Measurements from ENCODE around the gene NACC2.
"Not testable (repeated sequence)": the region's sequence is repeated elsewhere in the genome, so short reads cannot be mapped to it uniquely, and the experiment has no call there.

Gene NACC2

GRCh38 chr9:136047775-136048559, 47.1 kb downstream of the NACC2 start:
- peaks cover 23% of the 10 kb centered on the region for H3K4me1 ChIP-seq (ENCODE audit: control insufficient read depth, insufficient read depth, low read length, poor library complexity, severe bottlenecking)
- WGBS, 2 experiments (ENCODE audit: insufficient coverage in 2 of 2) = 81 to 84% methylated on average over 12 to 18 of the region's 21 CpGs

GRCh38 chr9:136047076-136047774, 47.9 kb downstream of the NACC2 start:
- no peak overlapping the region for H3K4me3 ChIP-seq (ENCODE audit: extremely low read depth, insufficient read depth, low read length, poor library complexity, severe bottlenecking)
- H3K9me3 ChIP-seq (ENCODE audit: control insufficient read depth, low read length) = no peaks in the 10 kb centered on the region
- H3K27ac ChIP-seq (ENCODE audit: low read depth, low read length, severe bottlenecking) = no peak overlapping the region
- H3K36me3 ChIP-seq (ENCODE audit: control insufficient read depth, insufficient read depth, low read length) = peaks cover 72% of the 10 kb centered on the region
- 95% methylated on average over 21 to 26 of the region's 31 CpGs for WGBS, 2 experiments (ENCODE audit: insufficient coverage in 2 of 2)
- peaks cover 15% of the 10 kb centered on the region for H3K4me1 ChIP-seq (ENCODE audit: control insufficient read depth, insufficient read depth, low read length, poor library complexity, severe bottlenecking)

More at GRCh38 chr9:136047775-136048559, 47.1 kb downstream of the NACC2 start:
- Histone ChIP-seq H3K9me3 (ENCODE audit: control insufficient read depth, low read length) (no peaks in the 10 kb centered on the region), H3K4me3 (ENCODE audit: extremely low read depth, insufficient read depth, low read length, poor library complexity, severe bottlenecking) (no peak overlapping the region), H3K27ac (ENCODE audit: low read depth, low read length, severe bottlenecking) (no peak overlapping the region), H3K36me3 (ENCODE audit: control insufficient read depth, insufficient read depth, low read length) (peaks cover 70% of the 10 kb centered on the region)

- no peak overlapping the region for H3K27ac ChIP-seq (ENCODE audit: low read depth, low read length, severe bottlenecking)
- H3K9me3 ChIP-seq (ENCODE audit: control insufficient read depth, low read length) = no peaks in the 10 kb centered on the region
- WGBS, 2 experiments (ENCODE audit: insufficient coverage in 2 of 2) = 83 to 100% methylated on average over 6 to 7 of the region's 18 CpGs
- H3K4me1 ChIP-seq (ENCODE audit: control insufficient read depth, insufficient read depth, low read length, poor library complexity, severe bottlenecking) = peaks cover 14% of the 10 kb centered on the region
- peaks cover 78% of the 10 kb centered on the region for H3K36me3 ChIP-seq (ENCODE audit: control insufficient read depth, insufficient read depth, low read length)
- no peak overlapping the region for H3K4me3 ChIP-seq (ENCODE audit: extremely low read depth, insufficient read depth, low read length, poor library complexity, severe bottlenecking)
Measured at GRCh38 chr9:136046554-136046920, 48.6 kb downstream of the NACC2 start.

- Histone ChIP-seq H3K27ac (ENCODE audit: low read depth, low read length, severe bottlenecking) (no peak overlapping the region), H3K4me1 (ENCODE audit: control insufficient read depth, insufficient read depth, low read length, poor library complexity, severe bottlenecking) (peaks cover 14% of the 10 kb centered on the region), H3K4me3 (ENCODE audit: extremely low read depth, insufficient read depth, low read length, poor library complexity, severe bottlenecking) (no peak overlapping the region), H3K9me3 (ENCODE audit: control insufficient read depth, low read length) (no peaks in the 10 kb centered on the region), H3K36me3 (ENCODE audit: control insufficient read depth, insufficient read depth, low read length) (peaks cover 84% of the 10 kb centered on the region)
- 96% methylated on average over 29 to 40 of the region's 44 CpGs for WGBS, 2 experiments (ENCODE audit: insufficient coverage in 2 of 2)
Measured at GRCh38 chr9:136045595-136046553, 49.2 kb downstream of the NACC2 start.

GRCh38 chr9:136044971-136045594, 50.0 kb downstream of the NACC2 start:
- H3K36me3 ChIP-seq (ENCODE audit: control insufficient read depth, insufficient read depth, low read length) = peaks cover 89% of the 10 kb centered on the region
- no peak overlapping the region for H3K27ac ChIP-seq (ENCODE audit: low read depth, low read length, severe bottlenecking)
- no peaks in the 10 kb centered on the region for H3K9me3 ChIP-seq (ENCODE audit: control insufficient read depth, low read length)
- 94 to 95% methylated on average over 11 to 15 of the region's 16 CpGs for WGBS, 2 experiments (ENCODE audit: insufficient coverage in 2 of 2)
- H3K4me1 ChIP-seq (ENCODE audit: control insufficient read depth, insufficient read depth, low read length, poor library complexity, severe bottlenecking) = peaks cover 14% of the 10 kb centered on the region
- H3K4me3 ChIP-seq (ENCODE audit: extremely low read depth, insufficient read depth, low read length, poor library complexity, severe bottlenecking) = no peak overlapping the region

GRCh38 chr9:136044207-136044970, 50.7 kb downstream of the NACC2 start:
- Histone ChIP-seq H3K4me3 (ENCODE audit: extremely low read depth, insufficient read depth, low read length, poor library complexity, severe bottlenecking) (no peak overlapping the region), H3K4me1 (ENCODE audit: control insufficient read depth, insufficient read depth, low read length, poor library complexity, severe bottlenecking) (peaks cover 12% of the 10 kb centered on the region), H3K36me3 (ENCODE audit: control insufficient read depth, insufficient read depth, low read length) (peaks cover 90% of the 10 kb centered on the region), H3K27ac (ENCODE audit: low read depth, low read length, severe bottlenecking) (no peak overlapping the region), H3K9me3 (ENCODE audit: control insufficient read depth, low read length) (peaks cover 4% of the 10 kb centered on the region)
- WGBS, 2 experiments (ENCODE audit: insufficient coverage in 2 of 2) = 95% methylated on average over 13 to 17 of the region's 25 CpGs

GRCh38 chr9:136043441-136043991, 51.6 kb downstream of the NACC2 start:
- H3K4me3 ChIP-seq (ENCODE audit: extremely low read depth, insufficient read depth, low read length, poor library complexity, severe bottlenecking) = no peak overlapping the region
- no peak overlapping the region for H3K27ac ChIP-seq (ENCODE audit: low read depth, low read length, severe bottlenecking)
- peaks cover 12% of the 10 kb centered on the region for H3K9me3 ChIP-seq (ENCODE audit: control insufficient read depth, low read length)
- peaks cover 9% of the 10 kb centered on the region for H3K4me1 ChIP-seq (ENCODE audit: control insufficient read depth, insufficient read depth, low read length, poor library complexity, severe bottlenecking)
- peaks cover 90% of the 10 kb centered on the region for H3K36me3 ChIP-seq (ENCODE audit: control insufficient read depth, insufficient read depth, low read length)
- WGBS, 2 experiments (ENCODE audit: insufficient coverage in 2 of 2) = 92 to 94% methylated on average over 16 to 17 of the region's 18 CpGs

- no peak overlapping the region for H3K27ac ChIP-seq (ENCODE audit: low read depth, low read length, severe bottlenecking)
- peaks cover 89% of the 10 kb centered on the region for H3K36me3 ChIP-seq (ENCODE audit: control insufficient read depth, insufficient read depth, low read length)
- peaks cover 5% of the 10 kb centered on the region for H3K4me1 ChIP-seq (ENCODE audit: control insufficient read depth, insufficient read depth, low read length, poor library complexity, severe bottlenecking)
- H3K9me3 ChIP-seq (ENCODE audit: control insufficient read depth, low read length) = peaks cover 20% of the 10 kb centered on the region
- H3K4me3 ChIP-seq (ENCODE audit: extremely low read depth, insufficient read depth, low read length, poor library complexity, severe bottlenecking) = no peak overlapping the region
- WGBS, 2 experiments (ENCODE audit: insufficient coverage in 2 of 2) = 83% methylated on average over 1 of the region's 1 CpG; no CpG with 5 or more reads in 1 of the 2 experiments
Measured at GRCh38 chr9:136042541-136042940, 52.5 kb downstream of the NACC2 start.

GRCh38 chr9:136040848-136041247, 54.2 kb downstream of the NACC2 start:
- H3K4me3 ChIP-seq (ENCODE audit: extremely low read depth, insufficient read depth, low read length, poor library complexity, severe bottlenecking); H3K4me1 ChIP-seq (ENCODE audit: control insufficient read depth, insufficient read depth, low read length, poor library complexity, severe bottlenecking); H3K27ac ChIP-seq (ENCODE audit: low read depth, low read length, severe bottlenecking): not testable (repeated sequence)
- Histone ChIP-seq H3K36me3 (ENCODE audit: control insufficient read depth, insufficient read depth, low read length) (peaks cover 86% of the 10 kb centered on the region), H3K9me3 (ENCODE audit: control insufficient read depth, low read length) (peaks cover 28% of the 10 kb centered on the region)
- WGBS, 2 experiments (ENCODE audit: insufficient coverage in 2 of 2) = 84 to 85% methylated on average over 2 of the region's 2 CpGs

Measured in mesodermal cell (in vitro differentiated cells).